ENCODE measurements around the gene WWOX.

WWOX gene

GRCh38 chr16:78383118-78383517 lies 283.7 kb downstream of the WWOX start:
- no peak for DNase-seq (ENCODE audit: low read depth)
- no peak overlapping the region for H3K4me3 ChIP-seq (ENCODE audit: low read depth, low read length)
- TF ChIP-seq POLR2A (IDR thresholded peaks at IDR 0.05; ENCODE audit: extremely low read depth, insufficient read length), result no peak
- TF ChIP-seq, protein P1, sequence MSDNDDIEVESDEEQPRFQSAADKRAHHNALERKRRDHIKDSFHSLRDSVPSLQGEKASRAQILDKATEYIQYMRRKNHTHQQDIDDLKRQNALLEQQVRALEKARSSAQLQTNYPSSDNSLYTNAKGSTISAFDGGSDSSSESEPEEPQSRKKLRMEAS (IDR thresholded peaks at IDR 0.05; ENCODE audit: low read depth, low read length), result no peak
- TF ChIP-seq MYC (IDR thresholded peaks at IDR 0.05; ENCODE audit: low read depth, low read length), result no peak
- TF ChIP-seq CTCF (IDR thresholded peaks at IDR 0.05; ENCODE audit: low read depth, low read length), result no peak

DNA sequence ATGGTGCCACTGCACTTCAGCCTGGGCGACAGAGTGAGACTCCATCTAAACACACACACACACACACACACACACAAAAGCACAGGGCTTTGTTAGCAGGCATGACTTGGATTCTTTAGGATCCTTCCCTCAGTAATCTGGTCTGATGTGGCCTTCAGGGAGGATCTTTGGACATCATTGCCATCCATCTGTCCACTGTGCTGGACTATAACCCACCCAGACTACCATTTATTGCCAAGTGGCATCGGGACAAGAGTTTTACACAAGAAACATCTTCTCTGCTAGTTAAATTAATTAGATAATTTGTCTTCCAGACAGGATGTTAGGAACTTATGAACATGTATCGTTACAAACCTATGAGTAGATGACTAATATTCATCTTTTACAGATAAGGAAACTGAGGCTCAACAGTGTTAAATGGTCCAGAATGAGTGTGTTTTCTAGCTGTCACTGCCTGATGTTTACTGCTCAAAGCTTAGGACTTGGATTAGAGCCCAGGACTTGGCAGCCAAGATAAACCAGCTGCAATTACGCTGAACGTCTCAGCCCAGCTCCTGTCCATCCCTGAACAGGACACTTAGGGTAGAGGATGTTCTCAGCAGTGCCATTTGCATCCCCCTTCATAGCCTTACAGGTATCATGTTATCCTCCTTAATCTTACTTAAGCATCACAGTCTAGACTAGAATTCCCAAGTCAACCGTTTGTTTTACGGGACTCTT lies 285.8 kb downstream of the WWOX start:
- no peak for TF ChIP-seq CTCF (IDR thresholded peaks at IDR 0.05; ENCODE audit: low read depth, low read length)
- no peak for TF ChIP-seq POLR2A (IDR thresholded peaks at IDR 0.05; ENCODE audit: extremely low read depth, insufficient read length)
- TF ChIP-seq, protein P1 (IDR thresholded peaks at IDR 0.05; ENCODE audit: low read depth, low read length), result no peak
- no peak for TF ChIP-seq MYC (IDR thresholded peaks at IDR 0.05; ENCODE audit: low read depth, low read length)
- no peak for DNase-seq (ENCODE audit: low read depth)

DNA sequence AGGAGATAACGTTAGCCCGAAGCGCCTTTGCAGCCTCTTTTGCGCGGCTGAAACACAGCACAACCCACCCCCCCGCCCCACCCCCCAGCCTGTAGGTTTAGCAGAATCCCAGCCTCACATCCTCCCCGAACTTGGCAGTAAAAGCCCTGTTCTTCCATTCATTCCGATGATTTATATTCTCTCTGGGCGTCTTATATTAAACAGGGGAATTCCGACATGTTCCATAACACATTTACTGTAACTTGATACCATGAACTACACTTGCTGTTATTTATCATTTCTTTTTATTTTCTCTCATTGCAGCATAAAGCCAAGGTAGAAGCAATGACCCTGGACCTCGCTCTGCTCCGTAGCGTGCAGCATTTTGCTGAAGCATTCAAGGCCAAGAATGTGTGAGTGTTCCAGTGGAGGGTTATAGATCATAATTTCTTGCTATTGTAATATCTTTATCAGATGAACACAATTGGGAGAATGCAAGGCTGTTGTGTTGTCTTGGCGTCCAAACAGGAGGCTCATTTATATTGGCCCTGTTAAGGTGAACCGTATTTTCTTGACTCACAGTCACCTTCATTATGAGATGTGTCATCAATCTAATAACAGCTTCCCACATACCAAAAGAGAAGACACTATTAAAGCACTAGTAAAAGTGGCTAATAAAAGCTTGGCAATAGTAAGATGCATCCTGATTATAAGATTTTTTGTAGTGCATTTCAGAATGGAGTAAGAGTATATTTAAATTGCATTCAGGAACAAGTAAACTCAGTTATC lies 287.3 kb downstream of the WWOX start:
- TF ChIP-seq MYC (IDR thresholded peaks at IDR 0.05; ENCODE audit: low read depth, low read length), result no peak
- no peak overlapping the region for H3K4me3 ChIP-seq (ENCODE audit: low read depth, low read length)
- no peak for DNase-seq (ENCODE audit: low read depth)

More for the DNA sequence above, 285.8 kb downstream of the WWOX start:
- H3K4me3 ChIP-seq (ENCODE audit: low read depth, low read length), result no peak overlapping the region

GRCh38 chr16:78389009-78389498 lies 289.6 kb downstream of the WWOX start:
- TF ChIP-seq, protein P1 (IDR thresholded peaks at IDR 0.05; ENCODE audit: low read depth, low read length), result no peak
- TF ChIP-seq CTCF (IDR thresholded peaks at IDR 0.05; ENCODE audit: low read depth, low read length), result no peak
- TF ChIP-seq MYC (IDR thresholded peaks at IDR 0.05; ENCODE audit: low read depth, low read length), result no peak
- TF ChIP-seq POLR2A (IDR thresholded peaks at IDR 0.05; ENCODE audit: extremely low read depth, insufficient read length), result no peak
- no peak for DNase-seq (ENCODE audit: low read depth)

DNA sequence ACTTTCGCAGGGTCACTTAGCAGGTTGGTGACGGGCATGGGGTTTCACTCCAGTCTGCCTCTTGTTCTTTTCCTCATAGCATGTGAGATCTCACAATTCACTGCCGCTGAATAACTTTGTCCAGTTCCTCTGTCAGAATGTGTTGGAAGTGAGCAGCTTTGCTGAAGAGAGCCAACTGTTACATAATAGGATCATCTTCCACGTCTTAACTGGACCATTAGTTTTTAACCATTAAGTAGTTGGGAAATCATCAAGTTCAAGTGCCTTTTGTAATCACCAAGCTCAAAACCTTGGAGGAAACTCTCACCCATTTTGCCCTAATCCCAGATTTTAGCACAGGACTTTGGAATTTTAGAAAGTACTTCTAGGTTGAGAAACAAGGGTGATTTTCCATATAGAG lies 290.6 kb downstream of the WWOX start:
- no peak for DNase-seq (ENCODE audit: low read depth)
- H3K4me3 ChIP-seq (ENCODE audit: low read depth, low read length), result no peak overlapping the region
- no peak for TF ChIP-seq CTCF (IDR thresholded peaks at IDR 0.05; ENCODE audit: low read depth, low read length)
- TF ChIP-seq MYC (IDR thresholded peaks at IDR 0.05; ENCODE audit: low read depth, low read length), result no peak

More at GRCh38 chr16:78389009-78389498, 289.6 kb downstream of the WWOX start:
- no peak overlapping the region for H3K4me3 ChIP-seq (ENCODE audit: low read depth, low read length)

GRCh38 chr16:78390508-78391324 lies 291.3 kb downstream of the WWOX start:
- no peak for DNase-seq (ENCODE audit: low read depth)
- TF ChIP-seq, protein P1 (IDR thresholded peaks at IDR 0.05; ENCODE audit: low read depth, low read length), result no peak
- TF ChIP-seq MYC (IDR thresholded peaks at IDR 0.05; ENCODE audit: low read depth, low read length) (no peak), POLR2A (IDR thresholded peaks at IDR 0.05; ENCODE audit: extremely low read depth, insufficient read length) (no peak), CTCF (IDR thresholded peaks at IDR 0.05; ENCODE audit: low read depth, low read length) (no peak)
- no peak overlapping the region for H3K4me3 ChIP-seq (ENCODE audit: low read depth, low read length)

Measured in NB4 (cell line).